MM.1S (cell line): ENCODE data around the gene MBD2.

Source experiments
- DNase-seq: peaks from one replicate; pipeline ENCODE4 v3.0.0-alpha.2; 2015
- H2AFZ ChIP-seq: fragments of 300-600 bp; sonication (generic); 2 replicates; pipeline ENCODE4 v1.6.0; 2016; ENCODE audit warnings: antibody characterized with exemption, low read length
- H3F3A ChIP-seq: fragments of 300-600 bp; sonication (generic); 2 replicates; pipeline ENCODE4 v1.6.1; 2016; ENCODE audit warnings: mild to moderate bottlenecking, antibody characterized with exemption, low read length, moderate library complexity, mixed read lengths; ENCODE audit not compliant: insufficient read depth
- H3K27ac ChIP-seq: fragments of 300-600 bp; sonication (generic); 2 replicates; pipeline ENCODE4 v1.5.1; 2016; ENCODE audit warnings: mild to moderate bottlenecking, low read length
- H3K27me3 ChIP-seq: fragments of 300-600 bp; sonication (generic); replicated peaks from 2 replicates; pipeline ENCODE4 v1.6.0; 2016; ENCODE audit warnings: low read length; ENCODE audit not compliant: insufficient read depth
- H3K36me3 ChIP-seq: fragments of 300-600 bp; sonication (generic); replicated peaks from 2 replicates; pipeline ENCODE4 v1.6.1; 2016; ENCODE audit warnings: mild to moderate bottlenecking, low read length, mixed read lengths; ENCODE audit not compliant: insufficient read depth
- H3K4me1 ChIP-seq: fragments of 300-600 bp; sonication (generic); 2 replicates; pipeline ENCODE4 v1.6.1; 2016; ENCODE audit warnings: low read length, mixed read lengths
- H3K4me2 ChIP-seq: fragments of 300-600 bp; sonication (generic); 2 replicates; pipeline ENCODE4 v1.6.0; 2016; ENCODE audit warnings: low read depth, low read length
- H3K4me3 ChIP-seq: fragments of 300-600 bp; sonication (generic); 2 replicates; pipeline ENCODE4 v1.5.1; 2016; ENCODE audit warnings: low read length, mixed read lengths
- H3K79me2 ChIP-seq: fragments of 300-600 bp; sonication (generic); 2 replicates; pipeline ENCODE4 v1.6.1; 2016; ENCODE audit warnings: mixed run types, low read length, mixed read lengths
- H3K9ac ChIP-seq: fragments of 300-600 bp; sonication (generic); 2 replicates; pipeline ENCODE4 v1.6.1; 2016; ENCODE audit warnings: low read length, mixed read lengths
- H3K9me2 ChIP-seq: fragments of 300-600 bp; sonication (generic); replicated peaks from 2 replicates; pipeline ENCODE4 v1.6.1; 2016; ENCODE audit warnings: mild to moderate bottlenecking, low read length, mixed read lengths; ENCODE audit not compliant: insufficient read depth
- H3K9me3 ChIP-seq: fragments of 300-600 bp; sonication (generic); replicated peaks from 2 replicates; pipeline ENCODE4 v1.6.1; 2016; ENCODE audit warnings: mild to moderate bottlenecking, low read length, mixed read lengths; ENCODE audit not compliant: insufficient read depth
- H4K20me1 ChIP-seq: fragments of 300-600 bp; sonication (generic); 2 replicates; pipeline ENCODE4 v1.6.1; 2016; ENCODE audit warnings: mild to moderate bottlenecking, low read length, moderate library complexity, mixed read lengths; ENCODE audit not compliant: insufficient read depth
- EZH2 ChIP-seq: fragments of 300-600 bp; sonication (generic); optimal IDR thresholded peaks from 2 replicates; pipeline ENCODE3; 2017; ENCODE audit warnings: low read depth, mild to moderate bottlenecking, antibody characterized with exemption, low read length, mixed read lengths
- EZH2phosphoT487 ChIP-seq: fragments of 300-600 bp; sonication (generic); IDR thresholded peaks from 2 replicates; pipeline ENCODE4 v1.6.1; 2018; ENCODE audit warnings: antibody characterized with exemption, low read length
- TF ChIP-seq, protein P1 (sequence below): fragments of 300-600 bp; sonication (generic); IDR thresholded peaks from 2 replicates; pipeline ENCODE4 v1.5.1; 2016; ENCODE audit warnings: antibody characterized with exemption, low read length, mixed read lengths

MBD2 gene

DNA sequence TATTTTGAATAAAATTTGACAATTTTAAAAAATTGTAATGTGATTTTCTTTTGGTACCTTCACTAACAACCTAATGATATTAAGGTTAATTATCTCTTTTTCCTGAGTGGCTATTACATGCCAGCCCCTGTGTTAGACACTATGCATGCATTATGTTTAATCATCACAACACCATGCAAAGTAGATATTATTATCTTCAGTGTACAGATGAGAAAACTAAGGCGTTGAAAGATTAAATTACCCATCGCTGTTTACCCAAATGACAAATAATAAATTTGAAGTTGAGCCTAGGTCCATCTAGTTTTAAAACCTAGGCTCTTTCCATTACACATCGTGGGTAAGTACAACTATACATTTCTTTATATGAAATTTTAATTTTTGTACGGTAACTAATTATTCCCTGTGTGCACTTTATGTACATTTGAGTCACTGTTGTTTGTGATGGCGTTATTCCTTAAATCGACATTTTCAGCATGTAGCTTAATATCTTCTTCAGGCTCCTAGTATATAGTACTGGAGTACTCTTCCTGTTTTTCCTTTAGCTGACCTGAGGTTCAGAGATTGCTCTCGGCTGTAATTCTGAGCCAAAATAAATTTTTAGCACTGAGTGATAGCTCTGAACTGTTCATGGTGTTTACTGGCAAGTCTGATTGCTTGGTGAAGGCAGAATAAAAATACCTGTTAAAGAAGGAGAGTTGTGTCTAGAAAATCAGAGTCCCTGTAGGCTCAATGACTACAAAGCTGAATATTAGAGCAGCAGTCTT lies 13.9 kb upstream of the MBD2 start:
- Histone ChIP-seq H3K4me2 (no peak overlapping the region), H3K4me3 (no peak overlapping the region), H4K20me1 (no peaks in the 10 kb centered on the region), H3K9ac (no peak overlapping the region), H3F3A (no peaks in the 10 kb centered on the region), H3K9me2 (no peaks in the 10 kb centered on the region), H3K27me3 (no peaks in the 10 kb centered on the region), H3K36me3 (no peaks in the 10 kb centered on the region), H2AFZ (no peak overlapping the region), H3K9me3 (no peaks in the 10 kb centered on the region), H3K79me2 (no peaks in the 10 kb centered on the region), H3K27ac (no peak overlapping the region), H3K4me1 (no peaks in the 10 kb centered on the region)
- no peak for TF ChIP-seq EZH2phosphoT487
- TF ChIP-seq EZH2 = no peak
- TF ChIP-seq, protein P1, sequence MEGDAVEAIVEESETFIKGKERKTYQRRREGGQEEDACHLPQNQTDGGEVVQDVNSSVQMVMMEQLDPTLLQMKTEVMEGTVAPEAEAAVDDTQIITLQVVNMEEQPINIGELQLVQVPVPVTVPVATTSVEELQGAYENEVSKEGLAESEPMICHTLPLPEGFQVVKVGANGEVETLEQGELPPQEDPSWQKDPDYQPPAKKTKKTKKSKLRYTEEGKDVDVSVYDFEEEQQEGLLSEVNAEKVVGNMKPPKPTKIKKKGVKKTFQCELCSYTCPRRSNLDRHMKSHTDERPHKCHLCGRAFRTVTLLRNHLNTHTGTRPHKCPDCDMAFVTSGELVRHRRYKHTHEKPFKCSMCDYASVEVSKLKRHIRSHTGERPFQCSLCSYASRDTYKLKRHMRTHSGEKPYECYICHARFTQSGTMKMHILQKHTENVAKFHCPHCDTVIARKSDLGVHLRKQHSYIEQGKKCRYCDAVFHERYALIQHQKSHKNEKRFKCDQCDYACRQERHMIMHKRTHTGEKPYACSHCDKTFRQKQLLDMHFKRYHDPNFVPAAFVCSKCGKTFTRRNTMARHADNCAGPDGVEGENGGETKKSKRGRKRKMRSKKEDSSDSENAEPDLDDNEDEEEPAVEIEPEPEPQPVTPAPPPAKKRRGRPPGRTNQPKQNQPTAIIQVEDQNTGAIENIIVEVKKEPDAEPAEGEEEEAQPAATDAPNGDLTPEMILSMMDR = no peak
- DNase-seq = no peak

DNA sequence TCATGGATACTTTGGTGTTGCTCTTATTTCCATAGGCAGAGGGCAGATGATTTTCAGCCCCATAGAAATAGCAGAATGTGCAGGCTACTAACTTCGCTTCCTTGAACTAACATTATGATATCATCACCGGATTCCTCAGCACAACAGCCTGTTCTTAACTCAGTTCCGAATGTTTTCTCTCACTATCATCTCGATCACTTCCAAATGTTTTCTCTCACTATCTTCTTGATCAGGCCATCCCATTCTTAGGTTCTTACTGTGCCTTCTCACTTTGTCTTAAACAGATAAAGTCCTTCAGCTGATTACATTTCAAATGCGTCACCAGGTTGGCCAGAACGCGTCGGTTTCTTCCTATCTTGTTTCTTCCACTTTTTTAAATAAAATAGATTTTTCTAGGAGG lies 11.4 kb upstream of the MBD2 start:
- TF ChIP-seq EZH2 = no peak
- TF ChIP-seq, protein P1 = no peak
- no peak for TF ChIP-seq EZH2phosphoT487
- Histone ChIP-seq H3K4me3 (no peak overlapping the region), H3K79me2 (no peaks in the 10 kb centered on the region), H3K27me3 (no peaks in the 10 kb centered on the region), H3K36me3 (no peaks in the 10 kb centered on the region), H2AFZ (no peak overlapping the region), H3K9me2 (no peaks in the 10 kb centered on the region), H3K4me1 (no peaks in the 10 kb centered on the region), H3K27ac (no peak overlapping the region), H4K20me1 (no peaks in the 10 kb centered on the region), H3K9ac (no peak overlapping the region), H3K4me2 (no peak overlapping the region), H3K9me3 (no peaks in the 10 kb centered on the region), H3F3A (no peaks in the 10 kb centered on the region)
- no peak for DNase-seq

DNA sequence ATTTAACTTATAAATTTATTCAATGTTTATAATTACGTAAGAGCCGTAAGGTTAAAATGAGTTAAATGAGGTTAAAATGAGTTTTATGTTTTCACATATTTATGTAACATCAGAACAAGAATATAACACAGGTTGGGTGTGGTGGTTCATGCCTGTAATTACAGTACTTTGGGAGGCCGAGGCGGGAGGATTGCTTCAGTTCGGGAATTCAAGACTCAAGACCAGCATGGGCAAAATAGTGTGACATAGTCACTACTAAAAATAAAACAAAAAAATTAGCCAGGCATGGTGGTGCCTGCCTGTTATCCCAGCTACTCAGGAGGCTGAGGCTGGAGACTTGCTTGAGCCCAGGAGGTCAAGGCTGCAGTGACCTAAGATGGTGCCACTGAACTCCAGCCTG lies 9.3 kb upstream of the MBD2 start:
- no peak overlapping the region for H3K27ac ChIP-seq
- no peak overlapping the region for H2AFZ ChIP-seq
- no peaks in the 10 kb centered on the region for H4K20me1 ChIP-seq
- DNase-seq = no peak
- no peak overlapping the region for H3K9ac ChIP-seq
- no peaks in the 10 kb centered on the region for H3K27me3 ChIP-seq
- H3K4me2 ChIP-seq = no peak overlapping the region
- TF ChIP-seq EZH2 = no peak
- TF ChIP-seq, protein P1 = no peak
- TF ChIP-seq EZH2phosphoT487 = no peak
- H3K79me2 ChIP-seq = no peaks in the 10 kb centered on the region
- H3K4me3 ChIP-seq = no peak overlapping the region
- H3K9me2 ChIP-seq = no peaks in the 10 kb centered on the region
- no peaks in the 10 kb centered on the region for H3K36me3 ChIP-seq
- no peaks in the 10 kb centered on the region for H3K9me3 ChIP-seq
- no peaks in the 10 kb centered on the region for H3F3A ChIP-seq
- no peaks in the 10 kb centered on the region for H3K4me1 ChIP-seq
